GM18873 (cell line): ENCODE results near the gene ATP4A.

Source experiments
- ATAC-seq: cut with Tn5 transposase; IDR thresholded peaks from one replicate; pipeline ENCODE4 v1.9.1; 2021; ENCODE audit warnings: mild to moderate bottlenecking, moderate library complexity, moderate number of reproducible peaks; ENCODE audit not compliant: unreplicated experiment, low FRiP score

The ATP4A gene

GRCh38 chr19:35566738-35567137 is 3.3 kb upstream of the ATP4A start:
- ATAC-seq, result no peak

- no peak for ATAC-seq
Observed at GRCh38 chr19:35565016-35565856, 1.8 kb upstream of the ATP4A start.

- no peak for ATAC-seq
Observed at GRCh38 chr19:35562776-35563175, 682 bp downstream of the ATP4A start.

- no peak for ATAC-seq
Observed at GRCh38 chr19:35562336-35562735, 1.1 kb downstream of the ATP4A start.

- no peak for ATAC-seq
Observed at GRCh38 chr19:35561436-35561835, 2.0 kb downstream of the ATP4A start.

GRCh38 chr19:35560677-35561076 is 2.8 kb downstream of the ATP4A start:
- ATAC-seq, result no peak

GRCh38 chr19:35560271-35560670 is 3.2 kb downstream of the ATP4A start:
- ATAC-seq, result no peak

GRCh38 chr19:35559781-35560180 is 3.7 kb downstream of the ATP4A start:
- no peak for ATAC-seq

- no peak for ATAC-seq
Observed at GRCh38 chr19:35559281-35559659, 4.2 kb downstream of the ATP4A start.

GRCh38 chr19:35558400-35559280 is 4.8 kb downstream of the ATP4A start:
- no peak for ATAC-seq

GRCh38 chr19:35557539-35558399 is 5.7 kb downstream of the ATP4A start:
- ATAC-seq, result no peak

GRCh38 chr19:35556846-35557538 is 6.5 kb downstream of the ATP4A start:
- ATAC-seq, result no peak

- ATAC-seq, result no peak
Observed at GRCh38 chr19:35556025-35556590, 7.3 kb downstream of the ATP4A start.

GRCh38 chr19:35555301-35556005 is 8.0 kb downstream of the ATP4A start:
- no peak for ATAC-seq

GRCh38 chr19:35554076-35554475 is 9.4 kb downstream of the ATP4A start:
- no peak for ATAC-seq

- no peak for ATAC-seq
Observed at GRCh38 chr19:35553385-35554000, 10.0 kb downstream of the ATP4A start.

GRCh38 chr19:35552534-35553384 is 10.7 kb downstream of the ATP4A start:
- ATAC-seq, result no peak
